ENCODE results near the gene TMPRSS5. TPM values are rescaled to one million over a fixed set of nuclear protein-coding genes. Genes with fewer than 3 reads are reported as not detected.

TMPRSS5 gene
- polyA plus RNA-seq, 1 donor from 2014 or later: 2.6 TPM

DNA sequence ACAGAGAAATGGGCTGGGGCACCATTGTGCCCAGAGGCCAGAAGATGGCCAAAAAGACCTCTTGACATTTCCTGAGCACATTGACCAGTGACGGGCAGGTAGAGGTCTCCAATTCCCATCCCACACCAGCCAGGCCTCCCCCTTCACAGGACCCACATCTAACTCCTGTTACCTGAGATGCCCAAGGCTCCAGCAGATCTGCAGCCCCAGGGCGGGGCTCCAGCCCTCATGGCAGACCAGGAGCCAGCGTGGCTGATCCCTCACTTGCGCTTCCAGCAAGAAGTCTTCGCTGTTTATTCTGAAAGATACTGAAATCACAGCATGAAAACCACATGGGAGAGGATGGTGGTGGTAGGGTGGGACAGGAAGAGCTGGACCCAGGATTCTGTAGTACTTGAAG, 9.0 kb downstream of the TMPRSS5 start:
- no peaks in the 10 kb centered on the region for H3F3A ChIP-seq (ENCODE audit: insufficient read depth, low read length, poor library complexity, severe bottlenecking)
- no peaks in the 10 kb centered on the region for H3K79me2 ChIP-seq (replicated peaks; ENCODE audit: insufficient read depth, low read length)
- no peak overlapping the region for H3K27ac ChIP-seq (ENCODE audit: low read length)
- no peaks in the 10 kb centered on the region for H3K9me2 ChIP-seq (ENCODE audit: insufficient read depth, low read length)
- H3K27me3 ChIP-seq (ENCODE audit: insufficient read depth, low read depth, low read length): no peaks in the 10 kb centered on the region
- H3K36me3 ChIP-seq (ENCODE audit: insufficient read depth, low read length): no peaks in the 10 kb centered on the region
- no peaks in the 10 kb centered on the region for H3K9me3 ChIP-seq (ENCODE audit: low read length)
- H3K4me2 ChIP-seq (ENCODE audit: low read length): no peak overlapping the region
- H3K4me3 ChIP-seq (ENCODE audit: low read length): no peak overlapping the region
- no peak overlapping the region for H2AFZ ChIP-seq (ENCODE audit: low read depth, low read length)
- TF ChIP-seq MXI1 (conservative IDR thresholded peaks at IDR 0.05; ENCODE audit: poor library complexity, severe bottlenecking) (no peak), RAD21 (conservative IDR thresholded peaks at IDR 0.05) (no peak), POLR2AphosphoS5 (IDR thresholded peaks at IDR 0.05) (no peak), EP300 (conservative IDR thresholded peaks at IDR 0.05; ENCODE audit: poor library complexity, severe bottlenecking) (no peak), EZH2 (IDR thresholded peaks at IDR 0.05; ENCODE audit: borderline replicate concordance, insufficient read depth, low read length, poor library complexity, severe bottlenecking) (no peak), SMC3 (conservative IDR thresholded peaks at IDR 0.05; ENCODE audit: poor library complexity) (no peak)
- TF ChIP-seq, protein P1, sequence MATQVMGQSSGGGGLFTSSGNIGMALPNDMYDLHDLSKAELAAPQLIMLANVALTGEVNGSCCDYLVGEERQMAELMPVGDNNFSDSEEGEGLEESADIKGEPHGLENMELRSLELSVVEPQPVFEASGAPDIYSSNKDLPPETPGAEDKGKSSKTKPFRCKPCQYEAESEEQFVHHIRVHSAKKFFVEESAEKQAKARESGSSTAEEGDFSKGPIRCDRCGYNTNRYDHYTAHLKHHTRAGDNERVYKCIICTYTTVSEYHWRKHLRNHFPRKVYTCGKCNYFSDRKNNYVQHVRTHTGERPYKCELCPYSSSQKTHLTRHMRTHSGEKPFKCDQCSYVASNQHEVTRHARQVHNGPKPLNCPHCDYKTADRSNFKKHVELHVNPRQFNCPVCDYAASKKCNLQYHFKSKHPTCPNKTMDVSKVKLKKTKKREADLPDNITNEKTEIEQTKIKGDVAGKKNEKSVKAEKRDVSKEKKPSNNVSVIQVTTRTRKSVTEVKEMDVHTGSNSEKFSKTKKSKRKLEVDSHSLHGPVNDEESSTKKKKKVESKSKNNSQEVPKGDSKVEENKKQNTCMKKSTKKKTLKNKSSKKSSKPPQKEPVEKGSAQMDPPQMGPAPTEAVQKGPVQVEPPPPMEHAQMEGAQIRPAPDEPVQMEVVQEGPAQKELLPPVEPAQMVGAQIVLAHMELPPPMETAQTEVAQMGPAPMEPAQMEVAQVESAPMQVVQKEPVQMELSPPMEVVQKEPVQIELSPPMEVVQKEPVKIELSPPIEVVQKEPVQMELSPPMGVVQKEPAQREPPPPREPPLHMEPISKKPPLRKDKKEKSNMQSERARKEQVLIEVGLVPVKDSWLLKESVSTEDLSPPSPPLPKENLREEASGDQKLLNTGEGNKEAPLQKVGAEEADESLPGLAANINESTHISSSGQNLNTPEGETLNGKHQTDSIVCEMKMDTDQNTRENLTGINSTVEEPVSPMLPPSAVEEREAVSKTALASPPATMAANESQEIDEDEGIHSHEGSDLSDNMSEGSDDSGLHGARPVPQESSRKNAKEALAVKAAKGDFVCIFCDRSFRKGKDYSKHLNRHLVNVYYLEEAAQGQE (IDR thresholded peaks at IDR 0.05; ENCODE audit: borderline replicate concordance): no peak
- no peaks in the 10 kb centered on the region for H4K20me1 ChIP-seq (ENCODE audit: insufficient read depth)
- no peak overlapping the region for H3K9ac ChIP-seq (ENCODE audit: low read length)

DNA sequence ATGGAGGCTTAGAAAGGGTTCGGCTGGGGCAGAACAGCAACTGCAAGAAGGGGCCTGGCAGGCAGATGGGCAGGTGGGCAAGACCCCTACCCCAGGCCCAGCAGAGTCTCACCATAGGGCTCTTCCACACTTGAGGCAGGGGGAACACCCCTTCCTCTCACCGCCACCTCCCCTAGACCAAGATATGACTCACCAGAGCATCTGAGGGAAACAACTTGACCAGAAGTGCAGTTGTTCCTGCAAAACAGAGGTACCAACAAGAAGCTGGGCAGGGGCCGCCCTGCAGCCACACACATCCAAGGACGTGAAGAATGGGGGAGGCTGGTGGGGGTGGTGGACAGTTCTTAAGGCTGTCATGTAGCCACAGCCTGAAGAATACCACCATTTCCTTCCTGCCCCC, 10.9 kb downstream of the TMPRSS5 start:
- H4K20me1 ChIP-seq (ENCODE audit: insufficient read depth): no peaks in the 10 kb centered on the region
- H3K36me3 ChIP-seq (ENCODE audit: insufficient read depth, low read length): no peaks in the 10 kb centered on the region
- no peak overlapping the region for H3K27ac ChIP-seq (ENCODE audit: low read length)
- H3K27me3 ChIP-seq (ENCODE audit: insufficient read depth, low read depth, low read length): no peaks in the 10 kb centered on the region
- no peak overlapping the region for H2AFZ ChIP-seq (ENCODE audit: low read depth, low read length)
- no peak for TF ChIP-seq MXI1 (conservative IDR thresholded peaks at IDR 0.05; ENCODE audit: poor library complexity, severe bottlenecking)
- TF ChIP-seq POLR2AphosphoS5 (IDR thresholded peaks at IDR 0.05): no peak
- TF ChIP-seq TAF1 (IDR thresholded peaks at IDR 0.05; ENCODE audit: low read depth): no peak
- TF ChIP-seq EZH2 (IDR thresholded peaks at IDR 0.05; ENCODE audit: borderline replicate concordance, insufficient read depth, low read length, poor library complexity, severe bottlenecking): no peak
- TF ChIP-seq, protein P2, sequence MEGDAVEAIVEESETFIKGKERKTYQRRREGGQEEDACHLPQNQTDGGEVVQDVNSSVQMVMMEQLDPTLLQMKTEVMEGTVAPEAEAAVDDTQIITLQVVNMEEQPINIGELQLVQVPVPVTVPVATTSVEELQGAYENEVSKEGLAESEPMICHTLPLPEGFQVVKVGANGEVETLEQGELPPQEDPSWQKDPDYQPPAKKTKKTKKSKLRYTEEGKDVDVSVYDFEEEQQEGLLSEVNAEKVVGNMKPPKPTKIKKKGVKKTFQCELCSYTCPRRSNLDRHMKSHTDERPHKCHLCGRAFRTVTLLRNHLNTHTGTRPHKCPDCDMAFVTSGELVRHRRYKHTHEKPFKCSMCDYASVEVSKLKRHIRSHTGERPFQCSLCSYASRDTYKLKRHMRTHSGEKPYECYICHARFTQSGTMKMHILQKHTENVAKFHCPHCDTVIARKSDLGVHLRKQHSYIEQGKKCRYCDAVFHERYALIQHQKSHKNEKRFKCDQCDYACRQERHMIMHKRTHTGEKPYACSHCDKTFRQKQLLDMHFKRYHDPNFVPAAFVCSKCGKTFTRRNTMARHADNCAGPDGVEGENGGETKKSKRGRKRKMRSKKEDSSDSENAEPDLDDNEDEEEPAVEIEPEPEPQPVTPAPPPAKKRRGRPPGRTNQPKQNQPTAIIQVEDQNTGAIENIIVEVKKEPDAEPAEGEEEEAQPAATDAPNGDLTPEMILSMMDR (IDR thresholded peaks at IDR 0.05; ENCODE audit: poor library complexity, severe bottlenecking): no peak
- TF ChIP-seq SMC3 (conservative IDR thresholded peaks at IDR 0.05; ENCODE audit: poor library complexity): no peak
- TF ChIP-seq, protein P1 (IDR thresholded peaks at IDR 0.05; ENCODE audit: borderline replicate concordance): no peak
- H3K9ac ChIP-seq (ENCODE audit: low read length): no peak overlapping the region
- H3K9me3 ChIP-seq (ENCODE audit: low read length): no peaks in the 10 kb centered on the region
- no peaks in the 10 kb centered on the region for H3K79me2 ChIP-seq (replicated peaks; ENCODE audit: insufficient read depth, low read length)
- no peaks in the 10 kb centered on the region for H3F3A ChIP-seq (ENCODE audit: insufficient read depth, low read length, poor library complexity, severe bottlenecking)
- no peak overlapping the region for H3K4me3 ChIP-seq (ENCODE audit: low read length)
- no peaks in the 10 kb centered on the region for H3K9me2 ChIP-seq (ENCODE audit: insufficient read depth, low read length)
- no peak overlapping the region for H3K4me2 ChIP-seq (ENCODE audit: low read length)
